ENCODE data around the gene ZNF644. TPM values are rescaled to one million over a fixed set of nuclear protein-coding genes. Genes with fewer than 3 reads are reported as not detected.

ZNF644 gene
- total and polyA plus RNA-seq, 4 donors: 6.8 to 38.8 (median 27.2) TPM

GRCh38 chr1:91014475-91014874 is 7.4 kb downstream of the ZNF644 start:
- Histone ChIP-seq H3K9me3 (ENCODE audit: control insufficient read depth in 4 of 4, low read length in 3 of 4) (no peaks in the 10 kb centered on the region), H3K36me3 (ENCODE audit: control insufficient read depth in 4 of 4, insufficient read depth in 3 of 4, low read depth in 1 of 4, low read length in 3 of 4) (peaks cover 0 to 2% (median 0%) of the 10 kb centered on the region in 4 donors), H3K27ac (ENCODE audit: low read depth in 1 of 2, low read length in 2 of 2) (no peak overlapping the region), H3K27me3 (ENCODE audit: control insufficient read depth in 4 of 4, insufficient read depth in 4 of 4, low read length in 3 of 4) (no peaks in the 10 kb centered on the region), H3K4me3 (ENCODE audit: low read depth in 1 of 3, low read length in 3 of 3) (no peak overlapping the region), H3K9ac (ENCODE audit: low read depth in 1 of 2, low read length in 2 of 2) (no peak overlapping the region), H3K4me1 (ENCODE audit: control insufficient read depth in 4 of 4, insufficient read depth in 4 of 4, low read length in 3 of 4) (peaks cover 2 to 8% (median 6%) of the 10 kb centered on the region in 4 donors)
- 90% methylated on average over 1 of the region's 1 CpG for WGBS
- DNase-seq (ENCODE audit: low spot score): no peak
- TF ChIP-seq FOXA1 (IDR thresholded peaks at IDR 0.05) (no peak), NR2F2 (IDR thresholded peaks at IDR 0.05) (no peak), JUND (IDR thresholded peaks at IDR 0.05) (no peak), FOXA2 (IDR thresholded peaks at IDR 0.05) (no peak), ZBTB33 (IDR thresholded peaks at IDR 0.05) (no peak), YY1 (IDR thresholded peaks at IDR 0.05) (no peak)

GRCh38 chr1:91013302-91013701 is 8.5 kb downstream of the ZNF644 start:
- 93% methylated on average over 4 of the region's 4 CpGs for WGBS
- H3K4me3 ChIP-seq (ENCODE audit: low read depth in 1 of 3, low read length in 3 of 3): no peak overlapping the region

More at GRCh38 chr1:91013302-91013701, 8.5 kb downstream of the ZNF644 start:
- TF ChIP-seq YY1 (IDR thresholded peaks at IDR 0.05): no peak
- TF ChIP-seq NR2F2 (IDR thresholded peaks at IDR 0.05): no peak
- no peak for TF ChIP-seq MAX (IDR thresholded peaks at IDR 0.05)
- no peak for TF ChIP-seq ZBTB33 (IDR thresholded peaks at IDR 0.05)
- TF ChIP-seq GABPA (IDR thresholded peaks at IDR 0.05 in 1 of 2, conservative IDR thresholded peaks at IDR 0.05 in 1 of 2): no peak
- no peak for TF ChIP-seq FOXA1 (IDR thresholded peaks at IDR 0.05)
- TF ChIP-seq RXRA (IDR thresholded peaks at IDR 0.05): no peak
- no peak for TF ChIP-seq SP1 (IDR thresholded peaks at IDR 0.05)
- no peak for TF ChIP-seq HNF4A (conservative IDR thresholded peaks at IDR 0.05)
- TF ChIP-seq TAF1 (conservative IDR thresholded peaks at IDR 0.05): no peak
- no peak for TF ChIP-seq ATF3 (IDR thresholded peaks at IDR 0.05)
- TF ChIP-seq CTCF (IDR thresholded peaks at IDR 0.05; ENCODE audit: low read depth, low read length, missing input control): no peak
- no peak for TF ChIP-seq EGR1 (IDR thresholded peaks at IDR 0.05; ENCODE audit: low read depth in 2 of 2)
- peaks cover 2 to 6% (median 3%) of the 10 kb centered on the region in 4 donors for H3K4me1 ChIP-seq (ENCODE audit: control insufficient read depth in 4 of 4, insufficient read depth in 4 of 4, low read length in 3 of 4)
- no peak overlapping the region for H3K27ac ChIP-seq (ENCODE audit: low read depth in 1 of 2, low read length in 2 of 2)
- H3K36me3 ChIP-seq (ENCODE audit: control insufficient read depth in 4 of 4, insufficient read depth in 3 of 4, low read depth in 1 of 4, low read length in 3 of 4): peaks cover 0 to 2% (median 0%) of the 10 kb centered on the region in 4 donors
- no peaks in the 10 kb centered on the region for H3K27me3 ChIP-seq (ENCODE audit: control insufficient read depth in 4 of 4, insufficient read depth in 4 of 4, low read length in 3 of 4)
- H3K9ac ChIP-seq (ENCODE audit: low read depth in 1 of 2, low read length in 2 of 2): no peak overlapping the region
- no peak for DNase-seq (ENCODE audit: low spot score)
- H3K9me3 ChIP-seq (ENCODE audit: control insufficient read depth in 4 of 4, low read length in 3 of 4): no peaks in the 10 kb centered on the region
